ENCODE measurements around the gene PKM.

Gene PKM

GRCh38 chr15:72155003-72155621 lies 75.9 kb downstream of the PKM start:
- DNase-seq, result no peak

GRCh38 chr15:72154316-72154715 lies 76.7 kb downstream of the PKM start:
- DNase-seq, result no peak

- DNase-seq, result no peak
These were observed 77.6 kb downstream of the PKM start for GRCh38 chr15:72153269-72154000.
